GM19467 (cell line): ENCODE results near the gene ADARB1.
A peak's percentile ranks its signal among the peaks of the same experiment; 100 is the strongest.
"Not testable (repeated sequence)": the region's sequence is repeated elsewhere in the genome, so short reads cannot be mapped to it uniquely, and the experiment has no call there.

Experiments
- ATAC-seq: cut with Tn5 transposase; IDR thresholded peaks from one replicate; pipeline ENCODE4 v1.9.1; 2021; ENCODE audit warnings: mild to moderate bottlenecking, moderate library complexity; ENCODE audit not compliant: unreplicated experiment

ADARB1 gene

GRCh38 chr21:45132841-45133573, 58.6 kb downstream of the ADARB1 start:
- ATAC-seq = no peak

- ATAC-seq = not testable (repeated sequence)
Measured at GRCh38 chr21:45133574-45134278, 59.3 kb downstream of the ADARB1 start.

- no peak for ATAC-seq
Measured at GRCh38 chr21:45134279-45135076, 60.1 kb downstream of the ADARB1 start.

GRCh38 chr21:45135122-45135521, 60.7 kb downstream of the ADARB1 start:
- no peak for ATAC-seq

GRCh38 chr21:45135868-45136267, 61.5 kb downstream of the ADARB1 start:
- ATAC-seq = no peak

- no peak for ATAC-seq
Measured at GRCh38 chr21:45136500-45136899, 62.1 kb downstream of the ADARB1 start.

- ATAC-seq = no peak
Measured at GRCh38 chr21:45136927-45137611, 62.7 kb downstream of the ADARB1 start.

- ATAC-seq = no peak
Measured at GRCh38 chr21:45137612-45137937, 63.2 kb downstream of the ADARB1 start.

GRCh38 chr21:45138199-45139002, 64.0 kb downstream of the ADARB1 start:
- ATAC-seq = no peak

- not testable (repeated sequence) for ATAC-seq
Measured at GRCh38 chr21:45139003-45139360, 64.6 kb downstream of the ADARB1 start.

GRCh38 chr21:45139473-45139872, 65.1 kb downstream of the ADARB1 start:
- ATAC-seq = no peak

- ATAC-seq = peak; percentile 76
Measured at GRCh38 chr21:45140346-45140940, 66.1 kb downstream of the ADARB1 start.

GRCh38 chr21:45140944-45141343, 66.6 kb downstream of the ADARB1 start:
- ATAC-seq = not testable (repeated sequence)

- ATAC-seq = no peak
Measured at GRCh38 chr21:45141507-45141906, 67.1 kb downstream of the ADARB1 start.

- no peak for ATAC-seq
Measured at GRCh38 chr21:45142469-45143308, 68.3 kb downstream of the ADARB1 start.

GRCh38 chr21:45143855-45144254, 69.5 kb downstream of the ADARB1 start:
- no peak for ATAC-seq

- no peak for ATAC-seq
Measured at GRCh38 chr21:45145146-45145545, 70.8 kb downstream of the ADARB1 start.

GRCh38 chr21:45145846-45146245, 71.5 kb downstream of the ADARB1 start:
- ATAC-seq = not testable (repeated sequence)

GRCh38 chr21:45146306-45146705, 71.9 kb downstream of the ADARB1 start:
- no peak for ATAC-seq
